PFSK-1 (cell line): ENCODE results near the gene DYRK3.

Experiments used
- FOXP2 ChIP-seq: optimal IDR thresholded peaks from 2 replicates; pipeline ENCODE3; 2011; ENCODE audit warnings: borderline replicate concordance, control low read depth, inconsistent platforms; ENCODE audit not compliant: insufficient read depth; ENCODE audit errors: extremely low read length, extremely low read depth
- POLR2AphosphoS5 ChIP-seq: IDR thresholded peaks from 2 replicates; pipeline ENCODE4 v1.6.1; 2012; ENCODE audit warnings: low read depth, mild to moderate bottlenecking, control low read depth, low read length, moderate library complexity
- SIN3A ChIP-seq: IDR thresholded peaks from 2 replicates; pipeline ENCODE4 v1.6.1; 2012; ENCODE audit warnings: mild to moderate bottlenecking, low read length, moderate library complexity, borderline replicate concordance; ENCODE audit not compliant: insufficient read depth
- TAF1 ChIP-seq: IDR thresholded peaks from 2 replicates; pipeline ENCODE4 v1.6.1; 2012; ENCODE audit warnings: low read length, control low read depth, borderline replicate concordance; ENCODE audit not compliant: insufficient read depth
- TF ChIP-seq, protein P1 (sequence below), 2 experiments: IDR thresholded peaks; 2 replicates each; pipeline versions ENCODE4 v1.6.1 to v1.8.0; 2011 to 2012; ENCODE audit warnings: low read depth in 2 of 2, low read length in 2 of 2, control low read depth in 1 of 2, inconsistent platforms in 1 of 2, mild to moderate bottlenecking in 1 of 2, moderate library complexity in 1 of 2; ENCODE audit not compliant: insufficient read depth in 1 of 2

DYRK3 gene

DNA sequence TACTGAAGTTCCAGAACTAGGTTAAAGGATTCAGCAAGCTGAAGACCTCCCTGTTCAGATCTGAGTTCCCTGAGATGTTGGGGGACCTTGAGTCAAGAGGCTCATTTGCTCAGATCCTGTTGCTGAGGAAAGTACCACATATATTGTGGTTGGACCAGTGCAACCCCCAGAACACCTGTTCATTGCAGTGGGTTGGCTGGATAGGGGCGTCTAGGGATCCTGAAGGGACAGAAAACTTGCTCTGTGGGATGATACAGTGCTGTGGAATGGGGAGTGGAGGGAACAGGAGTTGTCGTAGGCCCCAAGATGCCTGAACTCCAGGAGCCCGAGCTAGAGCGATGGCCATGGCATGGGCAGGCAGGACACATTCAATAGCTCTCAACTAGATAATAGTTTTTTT, 24.8 kb downstream of the DYRK3 start:
- TF ChIP-seq SIN3A (no peak), FOXP2 (no peak), POLR2AphosphoS5 (no peak), TAF1 (no peak)
- TF ChIP-seq, protein P1, sequence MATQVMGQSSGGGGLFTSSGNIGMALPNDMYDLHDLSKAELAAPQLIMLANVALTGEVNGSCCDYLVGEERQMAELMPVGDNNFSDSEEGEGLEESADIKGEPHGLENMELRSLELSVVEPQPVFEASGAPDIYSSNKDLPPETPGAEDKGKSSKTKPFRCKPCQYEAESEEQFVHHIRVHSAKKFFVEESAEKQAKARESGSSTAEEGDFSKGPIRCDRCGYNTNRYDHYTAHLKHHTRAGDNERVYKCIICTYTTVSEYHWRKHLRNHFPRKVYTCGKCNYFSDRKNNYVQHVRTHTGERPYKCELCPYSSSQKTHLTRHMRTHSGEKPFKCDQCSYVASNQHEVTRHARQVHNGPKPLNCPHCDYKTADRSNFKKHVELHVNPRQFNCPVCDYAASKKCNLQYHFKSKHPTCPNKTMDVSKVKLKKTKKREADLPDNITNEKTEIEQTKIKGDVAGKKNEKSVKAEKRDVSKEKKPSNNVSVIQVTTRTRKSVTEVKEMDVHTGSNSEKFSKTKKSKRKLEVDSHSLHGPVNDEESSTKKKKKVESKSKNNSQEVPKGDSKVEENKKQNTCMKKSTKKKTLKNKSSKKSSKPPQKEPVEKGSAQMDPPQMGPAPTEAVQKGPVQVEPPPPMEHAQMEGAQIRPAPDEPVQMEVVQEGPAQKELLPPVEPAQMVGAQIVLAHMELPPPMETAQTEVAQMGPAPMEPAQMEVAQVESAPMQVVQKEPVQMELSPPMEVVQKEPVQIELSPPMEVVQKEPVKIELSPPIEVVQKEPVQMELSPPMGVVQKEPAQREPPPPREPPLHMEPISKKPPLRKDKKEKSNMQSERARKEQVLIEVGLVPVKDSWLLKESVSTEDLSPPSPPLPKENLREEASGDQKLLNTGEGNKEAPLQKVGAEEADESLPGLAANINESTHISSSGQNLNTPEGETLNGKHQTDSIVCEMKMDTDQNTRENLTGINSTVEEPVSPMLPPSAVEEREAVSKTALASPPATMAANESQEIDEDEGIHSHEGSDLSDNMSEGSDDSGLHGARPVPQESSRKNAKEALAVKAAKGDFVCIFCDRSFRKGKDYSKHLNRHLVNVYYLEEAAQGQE (IDR thresholded peaks at IDR 0.05; ENCODE audit: insufficient read depth in 1 of 2, low read depth in 2 of 2, low read length in 2 of 2), result no peak

GRCh38 chr1:206661161-206661820, 26.0 kb downstream of the DYRK3 start:
- no peak for TF ChIP-seq SIN3A
- TF ChIP-seq, protein P1 (IDR thresholded peaks at IDR 0.05; ENCODE audit: insufficient read depth in 1 of 2, low read depth in 2 of 2, low read length in 2 of 2), result no peak
- no peak for TF ChIP-seq FOXP2
- no peak for TF ChIP-seq POLR2AphosphoS5
- no peak for TF ChIP-seq TAF1

DNA sequence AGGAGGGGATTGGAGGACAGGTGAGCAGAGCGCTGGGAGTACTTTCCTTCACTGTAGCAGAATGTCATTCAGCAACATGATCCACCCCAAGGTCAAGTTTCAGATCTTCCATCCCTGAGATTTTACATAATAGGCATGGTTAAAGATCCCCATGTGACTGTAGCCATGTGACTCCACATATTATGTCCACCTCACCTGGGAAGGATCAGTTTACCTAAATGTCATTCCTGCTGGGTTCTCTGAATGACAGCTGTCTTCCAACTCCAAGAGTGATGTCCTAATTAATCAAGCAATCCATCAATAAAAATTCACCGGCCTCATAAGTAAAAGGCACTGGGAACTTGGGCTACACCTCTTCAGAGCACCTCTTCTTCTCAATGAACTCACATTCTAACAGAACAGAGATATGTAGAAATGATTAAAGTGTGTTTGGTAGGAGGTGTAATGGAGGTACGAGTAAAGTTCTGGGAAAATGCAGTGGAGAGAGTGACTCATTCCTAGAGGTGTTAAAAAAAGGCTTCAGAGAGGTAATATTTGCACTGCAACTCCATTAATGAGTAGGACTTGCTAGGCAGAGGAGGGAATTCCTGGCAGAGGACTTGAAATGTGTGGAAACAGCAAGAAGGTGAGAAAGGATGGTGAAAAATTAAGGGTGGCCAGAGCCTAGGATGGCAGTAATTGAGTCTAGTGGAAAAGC, 27.2 kb downstream of the DYRK3 start:
- TF ChIP-seq, protein P1 (IDR thresholded peaks at IDR 0.05; ENCODE audit: insufficient read depth in 1 of 2, low read depth in 2 of 2, low read length in 2 of 2), result no peak
- no peak for TF ChIP-seq FOXP2
- TF ChIP-seq POLR2AphosphoS5, result no peak
- TF ChIP-seq TAF1, result no peak
- no peak for TF ChIP-seq SIN3A

DNA sequence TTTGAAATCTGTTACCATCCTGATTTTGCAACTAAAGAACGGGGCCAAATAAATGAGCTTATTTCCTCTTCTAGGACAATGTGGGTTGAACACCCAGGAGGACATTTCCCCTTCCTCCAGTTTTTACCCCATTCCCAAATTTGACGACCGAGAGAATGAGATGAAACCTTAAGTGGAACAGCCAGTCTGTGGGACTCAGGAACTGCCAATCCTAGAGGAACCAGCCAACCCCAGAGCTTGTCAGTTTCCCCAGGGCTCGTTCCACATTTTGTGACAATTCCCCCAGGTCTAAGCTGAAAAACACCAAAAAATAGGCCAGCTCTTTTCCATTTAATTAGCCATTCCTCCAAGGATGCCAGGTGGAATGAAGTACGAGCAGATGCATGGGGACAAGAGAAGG, 28.0 kb downstream of the DYRK3 start:
- TF ChIP-seq, protein P1 (IDR thresholded peaks at IDR 0.05; ENCODE audit: insufficient read depth in 1 of 2, low read depth in 2 of 2, low read length in 2 of 2), result no peak
- TF ChIP-seq POLR2AphosphoS5, result no peak
